Gastrocnemius medialis (tissue), 4 donors: ENCODE measurements around the gene UNC93B1. TPM values are rescaled to one million over a fixed set of nuclear protein-coding genes. Genes with fewer than 3 reads are reported as not detected.
A peak's percentile ranks its signal among the peaks of the same experiment; 100 is the strongest.

Experiments
- ATAC-seq, 2 donors: fragments of 150-250 bp; one replicate each; pipeline ENCODE4 v1.9.1; 2016
- DNase-seq, 2 donors: peaks; one replicate each; pipeline ENCODE4 v3.0.0-alpha.2; 2019
- H3K27ac ChIP-seq, 4 donors: fragments of 200-600 bp; sonication (generic); 1 replicate in 1 of 4; 2 replicates in 3 of 4; pipeline ENCODE4 v1.5.1; 2016 to 2018; ENCODE audit warnings: mild to moderate bottlenecking in 2 of 4, moderate library complexity in 1 of 4
- H3K27me3 ChIP-seq, 3 donors: fragments of 200-600 bp; sonication (generic) in 2 of 3; 1 replicate in 1 of 3; 2 replicates in 2 of 3; pipeline versions ENCODE4 v1.5.1 to v1.6.0; 2016 to 2019; ENCODE audit warnings: mild to moderate bottlenecking in 1 of 3, moderate library complexity in 1 of 3
- H3K36me3 ChIP-seq, 2 donors: fragments of 200-600 bp; sonication (generic) in 1 of 2; one replicate each; pipeline ENCODE4 v1.5.1; 2017 to 2018
- H3K4me1 ChIP-seq, 2 donors: fragments of 200-600 bp; sonication (generic) in 1 of 2; one replicate each; pipeline ENCODE4 v1.5.1; 2016 to 2017; ENCODE audit warnings: mild to moderate bottlenecking in 2 of 2
- H3K4me3 ChIP-seq, 4 donors: fragments of 200-600 bp; sonication (generic) in 3 of 4; 1 replicate in 1 of 4; 2 replicates in 3 of 4; pipeline ENCODE4 v1.5.1; 2016 to 2019; ENCODE audit warnings: mild to moderate bottlenecking in 2 of 4
- H3K9me3 ChIP-seq, 3 donors: fragments of 200-600 bp; sonication (generic) in 2 of 3; 1 replicate in 1 of 3; 2 replicates in 2 of 3; pipeline ENCODE4 v1.5.1; 2016 to 2019
- POLR2A ChIP-seq, 2 donors: fragments of 450-650 bp; IDR thresholded peaks; one replicate each; pipeline ENCODE4 v1.6.1; 2017; ENCODE audit warnings: antibody characterized with exemption in 2 of 2, mild to moderate bottlenecking in 2 of 2, moderate library complexity in 2 of 2
- in situ Hi-C, 4 donors: fragments of 200-750 bp; cut with MboI; loops; one replicate each; pipeline versions ENCODE4 v1.15.0 to v1.8.0; 2017; ENCODE audit warnings: low sequenced_read_pairs in 4 of 4
- intact Hi-C: fragments of 100-400 bp; cut with DNase I; formaldehyde crosslinking; loops from one replicate; pipeline ENCODE4 v1.15.1; 2023; ENCODE audit warnings: low total_unique reads
- total RNA-seq, 4 donors: library from RNA; depleted of rRNA; stranded (reverse); fragments of >200 nt; gene quantifications; one replicate each; pipeline versions ENCODE4 v1.1.0 to v1.2.3, GENCODE V29; 2016
- TF ChIP-seq, protein P1 (sequence below), 5 experiments: fragments of 450-650 bp in 3 of 5; fragments of 200-600 bp in 2 of 5; sonication (generic) in 2 of 5; IDR thresholded peaks in 4 of 5; conservative IDR thresholded peaks in 1 of 5; 1 replicate in 4 of 5; 2 replicates in 1 of 5; pipeline ENCODE4 v1.5.1; 2016 to 2019; ENCODE audit warnings: antibody characterized with exemption in 5 of 5, mild to moderate bottlenecking in 3 of 5, moderate library complexity in 3 of 5

The UNC93B1 gene
- total RNA-seq, 4 donors from 2014 or later, result 5.4 to 8.8 (median 6.4) TPM

DNA sequence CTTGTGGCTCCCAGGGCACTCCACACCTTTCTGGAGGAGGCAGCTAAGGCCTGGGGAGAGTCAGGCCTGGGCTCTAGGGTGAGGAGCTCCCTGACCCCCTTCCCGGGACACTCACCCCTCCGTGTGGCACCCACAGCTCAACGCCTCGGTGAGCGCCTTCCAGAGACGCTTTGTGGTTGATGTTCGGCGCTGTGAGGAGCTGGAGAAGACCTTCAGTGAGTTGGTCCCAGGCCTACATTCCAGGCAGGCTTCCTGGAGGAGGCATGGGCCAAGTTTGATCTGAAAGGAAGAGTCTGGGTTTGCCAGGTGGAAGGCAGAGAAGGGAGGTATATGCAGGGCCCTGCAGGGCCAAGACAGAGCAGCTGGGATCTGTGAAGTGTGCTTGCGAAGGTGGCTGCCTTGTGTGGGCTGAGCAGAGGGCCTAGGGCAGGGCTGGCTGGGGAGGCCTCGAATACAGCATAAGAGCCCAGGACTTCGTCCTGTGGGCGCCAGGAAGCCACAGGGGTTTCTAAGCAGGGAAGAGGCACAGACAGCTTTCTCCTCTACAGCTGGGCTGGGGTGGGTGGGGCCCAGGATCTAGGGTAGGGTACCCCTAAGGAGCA is 37.8 kb upstream of the UNC93B1 start:
- Histone ChIP-seq H3K36me3 (no peaks in the 10 kb centered on the region), H3K4me3 (no peak overlapping the region), H3K9me3 (no peaks in the 10 kb centered on the region), H3K27ac (peak overlapping the region in 1 of 4 donors; percentile 74), H3K27me3 (no peaks in the 10 kb centered on the region), H3K4me1 (peaks cover 14 to 28% of the 10 kb centered on the region in 2 donors)
- DNase-seq (no peak), ATAC-seq (no peak)
- TF ChIP-seq, protein P1, sequence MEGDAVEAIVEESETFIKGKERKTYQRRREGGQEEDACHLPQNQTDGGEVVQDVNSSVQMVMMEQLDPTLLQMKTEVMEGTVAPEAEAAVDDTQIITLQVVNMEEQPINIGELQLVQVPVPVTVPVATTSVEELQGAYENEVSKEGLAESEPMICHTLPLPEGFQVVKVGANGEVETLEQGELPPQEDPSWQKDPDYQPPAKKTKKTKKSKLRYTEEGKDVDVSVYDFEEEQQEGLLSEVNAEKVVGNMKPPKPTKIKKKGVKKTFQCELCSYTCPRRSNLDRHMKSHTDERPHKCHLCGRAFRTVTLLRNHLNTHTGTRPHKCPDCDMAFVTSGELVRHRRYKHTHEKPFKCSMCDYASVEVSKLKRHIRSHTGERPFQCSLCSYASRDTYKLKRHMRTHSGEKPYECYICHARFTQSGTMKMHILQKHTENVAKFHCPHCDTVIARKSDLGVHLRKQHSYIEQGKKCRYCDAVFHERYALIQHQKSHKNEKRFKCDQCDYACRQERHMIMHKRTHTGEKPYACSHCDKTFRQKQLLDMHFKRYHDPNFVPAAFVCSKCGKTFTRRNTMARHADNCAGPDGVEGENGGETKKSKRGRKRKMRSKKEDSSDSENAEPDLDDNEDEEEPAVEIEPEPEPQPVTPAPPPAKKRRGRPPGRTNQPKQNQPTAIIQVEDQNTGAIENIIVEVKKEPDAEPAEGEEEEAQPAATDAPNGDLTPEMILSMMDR (IDR thresholded peaks at IDR 0.05 in 4 of 5, conservative IDR thresholded peaks at IDR 0.05 in 1 of 5), result no peak
- TF ChIP-seq POLR2A (IDR thresholded peaks at IDR 0.05), result no peak
- in situ Hi-C loops (no loop called here), intact Hi-C loops (no loop called here)

DNA sequence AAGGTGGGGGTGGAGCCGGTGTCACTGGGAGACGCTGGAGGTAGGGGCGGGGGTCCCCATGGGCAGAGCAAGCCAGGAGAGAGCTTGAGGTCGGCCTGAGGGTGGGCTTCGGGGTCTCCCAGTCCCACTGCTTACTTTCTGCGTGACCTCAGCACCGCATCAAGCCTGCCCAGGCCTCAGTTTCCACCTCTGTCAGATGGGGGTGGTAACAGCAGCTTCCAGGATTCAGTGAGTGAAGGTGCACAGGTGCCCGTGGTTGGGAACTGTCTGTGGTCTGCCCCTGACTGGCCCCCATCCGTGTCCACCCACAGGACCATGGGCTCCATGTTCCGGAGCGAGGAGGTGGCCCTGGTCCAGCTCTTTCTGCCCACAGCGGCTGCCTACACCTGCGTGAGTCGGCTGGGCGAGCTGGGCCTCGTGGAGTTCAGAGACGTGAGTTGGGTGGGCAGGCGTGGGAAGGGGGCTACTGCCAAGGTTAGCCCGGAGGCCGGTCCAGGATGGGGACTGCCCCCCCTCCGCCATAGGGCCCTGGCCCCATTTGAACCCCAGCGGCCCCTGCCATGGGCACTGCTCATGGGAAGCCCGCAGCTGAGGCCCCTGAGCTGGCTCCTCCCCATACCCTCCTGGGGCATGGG is 37.2 kb upstream of the UNC93B1 start:
- in situ Hi-C loops (no loop called here), intact Hi-C loops (no loop called here)
- H3K27ac ChIP-seq, result peak overlapping the region; percentile 74 to 88 (median 76)
- peak overlapping the region; percentile 62 to 69 (median 65) for H3K4me3 ChIP-seq
- TF ChIP-seq POLR2A (IDR thresholded peaks at IDR 0.05), result no peak
- TF ChIP-seq, protein P1 (IDR thresholded peaks at IDR 0.05 in 4 of 5, conservative IDR thresholded peaks at IDR 0.05 in 1 of 5), result no peak
- ATAC-seq, result no peak
- DNase-seq, result no peak
- no peaks in the 10 kb centered on the region for H3K36me3 ChIP-seq
- H3K27me3 ChIP-seq, result no peaks in the 10 kb centered on the region
- H3K9me3 ChIP-seq, result no peaks in the 10 kb centered on the region
- peaks cover 14 to 28% of the 10 kb centered on the region in 2 donors for H3K4me1 ChIP-seq

DNA sequence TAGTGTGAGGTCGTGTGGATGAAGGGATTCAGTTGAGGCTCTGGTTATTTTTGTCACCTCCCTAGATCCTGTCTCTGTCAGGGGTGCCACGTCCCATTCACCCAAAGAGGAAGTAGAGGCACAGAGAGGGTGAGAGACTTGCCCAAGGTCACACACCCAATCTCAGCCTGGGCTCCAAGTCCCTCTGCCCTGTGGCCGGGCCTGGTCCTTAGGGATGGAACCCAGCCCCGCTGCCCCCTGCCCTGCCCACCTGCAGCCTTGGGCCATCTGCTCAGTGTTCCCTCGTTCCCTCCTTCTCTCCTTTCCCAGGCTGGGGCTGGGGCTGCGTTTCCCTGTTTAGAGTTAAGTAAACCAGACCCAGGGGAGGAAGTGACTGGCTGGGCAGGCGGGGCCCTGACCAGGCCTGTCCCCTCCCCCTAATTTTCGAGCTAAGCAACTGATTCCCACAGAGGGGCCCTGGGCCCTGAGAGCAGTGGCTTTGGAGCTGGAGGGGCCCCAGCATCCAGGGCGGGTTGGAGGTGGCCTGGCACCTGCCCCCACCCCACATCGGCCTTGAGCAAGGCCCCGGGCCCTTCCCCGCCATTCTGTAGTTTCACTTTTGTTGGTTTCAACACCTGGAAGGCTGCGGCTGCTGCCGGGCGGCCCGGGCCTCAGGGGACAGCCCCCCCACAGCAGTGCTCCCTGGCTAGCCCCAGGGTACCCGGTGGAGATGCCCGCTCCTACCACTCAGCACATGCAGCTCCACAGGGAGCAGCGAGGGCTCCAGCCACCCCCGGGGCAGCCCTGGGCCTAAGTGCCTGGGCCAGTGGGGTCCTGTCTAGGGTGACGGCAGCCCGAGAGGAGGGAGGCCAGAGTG is 36.4 kb upstream of the UNC93B1 start:
- peaks cover 14 to 28% of the 10 kb centered on the region in 2 donors for H3K4me1 ChIP-seq
- DNase-seq, result peak in 1 of 2 donors; percentile 54
- H3K4me3 ChIP-seq, result peak overlapping the region; percentile 62 to 69 (median 65)
- intact Hi-C loops, result no loop called here
- H3K9me3 ChIP-seq, result no peaks in the 10 kb centered on the region
- H3K27ac ChIP-seq, result peak overlapping the region; percentile 74 to 88 (median 76)
- TF ChIP-seq, protein P1 (IDR thresholded peaks at IDR 0.05 in 4 of 5, conservative IDR thresholded peaks at IDR 0.05 in 1 of 5), result no peak
- peak in 1 of 2 donors; percentile 41 for TF ChIP-seq POLR2A (IDR thresholded peaks at IDR 0.05)
- H3K36me3 ChIP-seq, result no peaks in the 10 kb centered on the region
- peak; percentile 27 to 31 for ATAC-seq
- in situ Hi-C loops, result no loop called here
- H3K27me3 ChIP-seq, result no peaks in the 10 kb centered on the region

DNA sequence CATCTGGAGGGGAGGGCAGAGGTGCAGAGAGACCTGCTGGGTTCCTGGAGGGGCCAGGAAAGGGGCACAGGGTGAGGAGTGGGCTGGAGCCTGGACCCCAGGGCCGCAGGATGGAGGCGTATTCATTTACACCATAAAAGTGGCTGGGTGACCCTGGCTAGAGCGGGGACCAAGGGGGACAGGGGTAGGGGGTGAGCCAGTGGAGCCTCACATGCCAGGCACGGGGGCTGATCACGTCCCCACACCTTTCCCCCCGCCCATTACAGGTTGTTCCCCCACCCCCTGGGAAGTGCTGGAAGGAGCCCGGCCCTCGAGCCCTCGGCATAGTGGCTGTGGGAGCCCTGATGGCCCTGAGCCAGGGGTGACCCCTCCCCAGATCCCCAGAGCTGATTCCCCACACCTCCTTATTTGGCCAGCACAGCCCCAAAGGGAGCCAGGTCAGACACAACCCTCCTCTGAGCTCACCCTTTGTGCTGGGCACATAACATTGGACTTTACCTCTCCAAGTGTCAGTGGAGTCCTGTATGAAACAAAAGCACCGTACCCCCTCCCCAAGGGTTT is 35.7 kb upstream of the UNC93B1 start:
- in situ Hi-C loops, result no loop called here
- DNase-seq (no peak), ATAC-seq (no peak)
- intact Hi-C loops, result loop anchor here (2.0 to 10.0 kb wide), 4 partner anchors 29 to 455 kb away; partner anchors contain the start of genes ALDH3B1, CHKA, GSTP1 and UNC93B1
- no peaks in the 10 kb centered on the region for H3K9me3 ChIP-seq
- peak overlapping the region; percentile 62 to 69 (median 65) for H3K4me3 ChIP-seq
- no peaks in the 10 kb centered on the region for H3K36me3 ChIP-seq
- peak overlapping the region; percentile 74 to 88 (median 76) for H3K27ac ChIP-seq
- no peaks in the 10 kb centered on the region for H3K27me3 ChIP-seq
- TF ChIP-seq, protein P1 (IDR thresholded peaks at IDR 0.05 in 4 of 5, conservative IDR thresholded peaks at IDR 0.05 in 1 of 5), result no peak
- TF ChIP-seq POLR2A (IDR thresholded peaks at IDR 0.05), result no peak
- H3K4me1 ChIP-seq, result peaks cover 14 to 28% of the 10 kb centered on the region in 2 donors
